ENCODE data around the gene AGPAT3.

DNA sequence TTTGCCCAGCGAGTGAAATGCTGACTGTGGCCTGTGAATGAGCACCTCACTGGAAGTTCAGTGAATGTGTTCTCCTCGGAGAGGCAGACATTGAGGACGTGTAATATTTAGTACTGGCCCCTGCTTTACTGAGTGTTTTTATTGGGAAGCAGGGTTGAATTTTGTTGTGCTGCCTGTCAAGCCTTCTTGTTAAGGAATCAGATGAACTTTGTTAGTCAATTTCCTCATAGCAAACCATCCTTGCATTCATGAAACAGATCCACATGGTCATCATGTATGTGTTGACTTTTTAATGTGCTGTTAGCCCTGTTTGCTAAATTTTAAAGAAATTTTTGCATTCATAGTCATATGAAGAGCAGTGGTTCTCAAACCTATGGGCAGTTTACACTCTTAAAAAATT lies 47.9 kb downstream of the AGPAT3 start:
- TF ChIP-seq EP300 (IDR thresholded peaks at IDR 0.05; ENCODE audit: borderline replicate concordance in 1 of 2, control insufficient read depth in 1 of 2, low read depth in 2 of 2, low read length in 2 of 2) (no peak), MXI1 (IDR thresholded peaks at IDR 0.05; ENCODE audit: low read depth, low read length) (no peak), EGR1 (IDR thresholded peaks at IDR 0.05; ENCODE audit: borderline replicate concordance in 1 of 2, low read depth in 2 of 2, low read length in 2 of 2) (no peak), JUNB (IDR thresholded peaks at IDR 0.05) (no peak), SUPT20H (IDR thresholded peaks at IDR 0.05; ENCODE audit: borderline replicate concordance, control insufficient read depth, low read depth, low read length) (no peak)
- TF ChIP-seq, protein P1, sequence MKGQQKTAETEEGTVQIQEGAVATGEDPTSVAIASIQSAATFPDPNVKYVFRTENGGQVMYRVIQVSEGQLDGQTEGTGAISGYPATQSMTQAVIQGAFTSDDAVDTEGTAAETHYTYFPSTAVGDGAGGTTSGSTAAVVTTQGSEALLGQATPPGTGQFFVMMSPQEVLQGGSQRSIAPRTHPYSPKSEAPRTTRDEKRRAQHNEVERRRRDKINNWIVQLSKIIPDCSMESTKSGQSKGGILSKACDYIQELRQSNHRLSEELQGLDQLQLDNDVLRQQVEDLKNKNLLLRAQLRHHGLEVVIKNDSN (IDR thresholded peaks at IDR 0.05; ENCODE audit: borderline replicate concordance, extremely low read length, insufficient read depth, low read depth, low read length): no peak
- TF ChIP-seq, protein P2, sequence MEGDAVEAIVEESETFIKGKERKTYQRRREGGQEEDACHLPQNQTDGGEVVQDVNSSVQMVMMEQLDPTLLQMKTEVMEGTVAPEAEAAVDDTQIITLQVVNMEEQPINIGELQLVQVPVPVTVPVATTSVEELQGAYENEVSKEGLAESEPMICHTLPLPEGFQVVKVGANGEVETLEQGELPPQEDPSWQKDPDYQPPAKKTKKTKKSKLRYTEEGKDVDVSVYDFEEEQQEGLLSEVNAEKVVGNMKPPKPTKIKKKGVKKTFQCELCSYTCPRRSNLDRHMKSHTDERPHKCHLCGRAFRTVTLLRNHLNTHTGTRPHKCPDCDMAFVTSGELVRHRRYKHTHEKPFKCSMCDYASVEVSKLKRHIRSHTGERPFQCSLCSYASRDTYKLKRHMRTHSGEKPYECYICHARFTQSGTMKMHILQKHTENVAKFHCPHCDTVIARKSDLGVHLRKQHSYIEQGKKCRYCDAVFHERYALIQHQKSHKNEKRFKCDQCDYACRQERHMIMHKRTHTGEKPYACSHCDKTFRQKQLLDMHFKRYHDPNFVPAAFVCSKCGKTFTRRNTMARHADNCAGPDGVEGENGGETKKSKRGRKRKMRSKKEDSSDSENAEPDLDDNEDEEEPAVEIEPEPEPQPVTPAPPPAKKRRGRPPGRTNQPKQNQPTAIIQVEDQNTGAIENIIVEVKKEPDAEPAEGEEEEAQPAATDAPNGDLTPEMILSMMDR (IDR thresholded peaks at IDR 0.05 in 2 of 3, conservative IDR thresholded peaks at IDR 0.05 in 1 of 3; ENCODE audit: control insufficient read depth in 2 of 3, extremely low read depth in 1 of 3, insufficient read depth in 1 of 3, low read depth in 3 of 3, low read length in 3 of 3): no peak
